ENCODE measurements around the gene PLXNB3.
A peak's percentile ranks its signal among the peaks of the same experiment; 100 is the strongest.

PLXNB3 gene

GRCh38 chrX:153723351-153724251 is 40.4 kb upstream of the PLXNB3 start:
- peak overlapping the region; percentile 60 for H3K4me3 ChIP-seq (ENCODE audit: low read length)
- DNase-seq (ENCODE audit: low read depth) = no peak
- TF ChIP-seq CTCF (conservative IDR thresholded peaks at IDR 0.05; ENCODE audit: low read depth, low read length) = peak; percentile 47

GRCh38 chrX:153724252-153725038 is 39.6 kb upstream of the PLXNB3 start, which contains the start of the genes ABCD1 and BCAP31:
Gene ABCD1 (plus strand): TSS chrX:153724856. CDS start chrX:153725267, 411 bp downstream.
Gene BCAP31 (minus strand): TSS chrX:153724387. CDS start chrX:153723244, 1,143 bp downstream.
- DNase-seq (ENCODE audit: low read depth) = no peak
- H3K4me3 ChIP-seq (ENCODE audit: low read length) = peak within 1 kb of the TSS; percentile 60
- no peak for TF ChIP-seq CTCF (conservative IDR thresholded peaks at IDR 0.05; ENCODE audit: low read depth, low read length)

- DNase-seq (ENCODE audit: low read depth) = no peak
- TF ChIP-seq CTCF (conservative IDR thresholded peaks at IDR 0.05; ENCODE audit: low read depth, low read length) = no peak
- peak overlapping the region; percentile 36 for H3K4me3 ChIP-seq (ENCODE audit: low read length)
Measured at GRCh38 chrX:153725039-153725831, 38.8 kb upstream of the PLXNB3 start.

GRCh38 chrX:153725832-153726285 is 38.2 kb upstream of the PLXNB3 start:
- no peak overlapping the region for H3K4me3 ChIP-seq (ENCODE audit: low read length)
- no peak for TF ChIP-seq CTCF (conservative IDR thresholded peaks at IDR 0.05; ENCODE audit: low read depth, low read length)
- no peak for DNase-seq (ENCODE audit: low read depth)

- H3K4me3 ChIP-seq (ENCODE audit: low read length) = no peak overlapping the region
- TF ChIP-seq CTCF (conservative IDR thresholded peaks at IDR 0.05; ENCODE audit: low read depth, low read length) = no peak
- no peak for DNase-seq (ENCODE audit: low read depth)
Measured at GRCh38 chrX:153726286-153727122, 37.5 kb upstream of the PLXNB3 start.

Measured in retinal pigment epithelial cell (primary cell).